ENCODE results near the gene CRACR2B.

Gene CRACR2B

DNA sequence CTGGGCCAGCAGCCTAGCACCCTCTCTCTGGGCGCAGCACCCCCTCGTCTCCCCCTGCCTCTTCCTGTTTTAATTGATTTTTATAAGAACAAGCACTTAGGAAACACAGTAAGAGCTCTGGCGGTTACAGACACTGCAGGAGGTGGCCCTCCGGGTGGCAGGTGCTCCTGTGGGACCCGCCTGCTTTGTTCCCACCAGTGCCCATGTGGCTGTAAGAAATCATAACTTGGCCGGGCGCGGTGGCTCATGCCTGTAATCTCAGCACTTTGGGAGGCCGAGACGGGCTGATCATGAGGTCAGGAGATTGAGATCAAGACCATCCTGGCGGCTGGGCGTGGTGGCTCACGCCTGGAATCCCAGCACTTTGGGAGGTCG, 33.4 kb downstream of the CRACR2B start:
- no peaks in the 10 kb centered on the region for H3K4me1 ChIP-seq (ENCODE audit: control insufficient read depth, insufficient read depth, low read length)
- TF ChIP-seq, protein P1, sequence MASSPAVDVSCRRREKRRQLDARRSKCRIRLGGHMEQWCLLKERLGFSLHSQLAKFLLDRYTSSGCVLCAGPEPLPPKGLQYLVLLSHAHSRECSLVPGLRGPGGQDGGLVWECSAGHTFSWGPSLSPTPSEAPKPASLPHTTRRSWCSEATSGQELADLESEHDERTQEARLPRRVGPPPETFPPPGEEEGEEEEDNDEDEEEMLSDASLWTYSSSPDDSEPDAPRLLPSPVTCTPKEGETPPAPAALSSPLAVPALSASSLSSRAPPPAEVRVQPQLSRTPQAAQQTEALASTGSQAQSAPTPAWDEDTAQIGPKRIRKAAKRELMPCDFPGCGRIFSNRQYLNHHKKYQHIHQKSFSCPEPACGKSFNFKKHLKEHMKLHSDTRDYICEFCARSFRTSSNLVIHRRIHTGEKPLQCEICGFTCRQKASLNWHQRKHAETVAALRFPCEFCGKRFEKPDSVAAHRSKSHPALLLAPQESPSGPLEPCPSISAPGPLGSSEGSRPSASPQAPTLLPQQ (tag by site-specific recombination; IDR thresholded peaks at IDR 0.05) = peak; percentile 62
- TF ChIP-seq ZNF37A (tag by site-specific recombination; IDR thresholded peaks at IDR 0.05) = no peak
- TF ChIP-seq KLF8 (tag by site-specific recombination; IDR thresholded peaks at IDR 0.05) = no peak
- TF ChIP-seq ZNF274 (IDR thresholded peaks at IDR 0.05; ENCODE audit: low read length) = no peak
- TF ChIP-seq ZNF274 (tag by site-specific recombination; IDR thresholded peaks at IDR 0.05; ENCODE audit: borderline replicate concordance) = no peak
- TF ChIP-seq ZNF626 (tag by site-specific recombination; IDR thresholded peaks at IDR 0.05) = no peak
- no peak for TF ChIP-seq YY2 (tag by site-specific recombination; IDR thresholded peaks at IDR 0.05)
- no peak for TF ChIP-seq RBAK (tag by site-specific recombination; IDR thresholded peaks at IDR 0.05)
- no peak for TF ChIP-seq ZNF16 (tag by site-specific recombination; IDR thresholded peaks at IDR 0.05; ENCODE audit: low read depth)
- TF ChIP-seq GLIS1 (tag by site-specific recombination; IDR thresholded peaks at IDR 0.05) = peak; percentile 95
- TF ChIP-seq ZFP69B (tag by site-specific recombination; IDR thresholded peaks at IDR 0.05) = peak; percentile 73
- TF ChIP-seq ZNF792 (tag by site-specific recombination; IDR thresholded peaks at IDR 0.05) = no peak
- TF ChIP-seq ZNF791 (tag by site-specific recombination; IDR thresholded peaks at IDR 0.05) = no peak
- TF ChIP-seq ZNF48 (tag by site-specific recombination; IDR thresholded peaks at IDR 0.05) = no peak
- no peak for TF ChIP-seq ZNF223 (tag by site-specific recombination; IDR thresholded peaks at IDR 0.05)
- TF ChIP-seq, protein P2, sequence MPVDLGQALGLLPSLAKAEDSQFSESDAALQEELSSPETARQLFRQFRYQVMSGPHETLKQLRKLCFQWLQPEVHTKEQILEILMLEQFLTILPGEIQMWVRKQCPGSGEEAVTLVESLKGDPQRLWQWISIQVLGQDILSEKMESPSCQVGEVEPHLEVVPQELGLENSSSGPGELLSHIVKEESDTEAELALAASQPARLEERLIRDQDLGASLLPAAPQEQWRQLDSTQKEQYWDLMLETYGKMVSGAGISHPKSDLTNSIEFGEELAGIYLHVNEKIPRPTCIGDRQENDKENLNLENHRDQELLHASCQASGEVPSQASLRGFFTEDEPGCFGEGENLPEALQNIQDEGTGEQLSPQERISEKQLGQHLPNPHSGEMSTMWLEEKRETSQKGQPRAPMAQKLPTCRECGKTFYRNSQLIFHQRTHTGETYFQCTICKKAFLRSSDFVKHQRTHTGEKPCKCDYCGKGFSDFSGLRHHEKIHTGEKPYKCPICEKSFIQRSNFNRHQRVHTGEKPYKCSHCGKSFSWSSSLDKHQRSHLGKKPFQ (tag by site-specific recombination; IDR thresholded peaks at IDR 0.05) = no peak
- TF ChIP-seq ZNF157 (tag by site-specific recombination; IDR thresholded peaks at IDR 0.05) = no peak
- TF ChIP-seq GLIS2 (tag by site-specific recombination; IDR thresholded peaks at IDR 0.05) = peak; percentile 9; the same call in 1 of the 2 replicates
- TF ChIP-seq KLF1 (tag by site-specific recombination; IDR thresholded peaks at IDR 0.05) = peak; percentile 49; the same call in 1 of the 2 replicates
- 0 out of 2 replicates have a peak, but pooled peaks have one; percentile 51 for TF ChIP-seq ZNF423 (tag by site-specific recombination; IDR thresholded peaks at IDR 0.05)
- TF ChIP-seq, protein P3, sequence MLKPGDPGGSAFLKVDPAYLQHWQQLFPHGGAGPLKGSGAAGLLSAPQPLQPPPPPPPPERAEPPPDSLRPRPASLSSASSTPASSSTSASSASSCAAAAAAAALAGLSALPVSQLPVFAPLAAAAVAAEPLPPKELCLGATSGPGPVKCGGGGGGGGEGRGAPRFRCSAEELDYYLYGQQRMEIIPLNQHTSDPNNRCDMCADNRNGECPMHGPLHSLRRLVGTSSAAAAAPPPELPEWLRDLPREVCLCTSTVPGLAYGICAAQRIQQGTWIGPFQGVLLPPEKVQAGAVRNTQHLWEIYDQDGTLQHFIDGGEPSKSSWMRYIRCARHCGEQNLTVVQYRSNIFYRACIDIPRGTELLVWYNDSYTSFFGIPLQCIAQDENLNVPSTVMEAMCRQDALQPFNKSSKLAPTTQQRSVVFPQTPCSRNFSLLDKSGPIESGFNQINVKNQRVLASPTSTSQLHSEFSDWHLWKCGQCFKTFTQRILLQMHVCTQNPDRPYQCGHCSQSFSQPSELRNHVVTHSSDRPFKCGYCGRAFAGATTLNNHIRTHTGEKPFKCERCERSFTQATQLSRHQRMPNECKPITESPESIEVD (tag by site-specific recombination; IDR thresholded peaks at IDR 0.05) = no peak
- peak; percentile 50; the same call in 1 of the 2 replicates for TF ChIP-seq ZIC2 (tag by site-specific recombination; IDR thresholded peaks at IDR 0.05)
- TF ChIP-seq, protein P4, sequence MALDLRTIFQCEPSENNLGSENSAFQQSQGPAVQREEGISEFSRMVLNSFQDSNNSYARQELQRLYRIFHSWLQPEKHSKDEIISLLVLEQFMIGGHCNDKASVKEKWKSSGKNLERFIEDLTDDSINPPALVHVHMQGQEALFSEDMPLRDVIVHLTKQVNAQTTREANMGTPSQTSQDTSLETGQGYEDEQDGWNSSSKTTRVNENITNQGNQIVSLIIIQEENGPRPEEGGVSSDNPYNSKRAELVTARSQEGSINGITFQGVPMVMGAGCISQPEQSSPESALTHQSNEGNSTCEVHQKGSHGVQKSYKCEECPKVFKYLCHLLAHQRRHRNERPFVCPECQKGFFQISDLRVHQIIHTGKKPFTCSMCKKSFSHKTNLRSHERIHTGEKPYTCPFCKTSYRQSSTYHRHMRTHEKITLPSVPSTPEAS (tag by site-specific recombination; IDR thresholded peaks at IDR 0.05) = no peak
- TF ChIP-seq ZNF133 (tag by site-specific recombination; IDR thresholded peaks at IDR 0.05) = no peak
- no peaks in the 10 kb centered on the region for H3K9me3 ChIP-seq (ENCODE audit: control insufficient read depth, insufficient read depth, low read depth, low read length)
- CTCF ChIA-PET = interaction anchor here (0.6 to 1.6 kb wide), 4 partner anchors 13 to 342 kb away, joined by 3 to 5 read pairs (median 3); no protein-coding TSS in a partner anchor
- peaks cover 0 to 3% of the 10 kb centered on the region in 2 experiments; a peak in 1 of 3 replicates for H3K36me3 ChIP-seq (ENCODE audit: control insufficient read depth in 2 of 2, insufficient read depth in 1 of 2, low read length in 2 of 2)
- no peak overlapping the region for H3K27ac ChIP-seq (ENCODE audit: extremely low read depth, low read depth, low read length)
- POLR2A ChIA-PET = no interaction called here
- no peak overlapping the region for H3K4me3 ChIP-seq (ENCODE audit: low read depth, low read length)

Measured in HEK293 (cell line).